Suprapubic skin (tissue), 4 donors: ENCODE results near the gene S100G. TPM values are rescaled to one million over a fixed set of nuclear protein-coding genes. Genes with fewer than 3 reads are reported as not detected.

Source experiments
- DNase-seq, 2 donors: peaks; one replicate each; pipeline ENCODE4 v3.0.0-alpha.2; 2019; ENCODE audit warnings: low spot score in 2 of 2
- H3K27ac ChIP-seq: fragments of 200-600 bp; sonication (generic); one replicate; pipeline ENCODE4 v1.5.1; 2019
- H3K27me3 ChIP-seq: fragments of 200-600 bp; sonication (generic); one replicate; pipeline ENCODE4 v1.5.1; 2019
- H3K36me3 ChIP-seq: fragments of 200-600 bp; sonication (generic); one replicate; pipeline ENCODE4 v1.5.1; 2019
- H3K4me1 ChIP-seq: fragments of 200-600 bp; sonication (generic); one replicate; pipeline ENCODE4 v1.5.1; 2019
- H3K4me3 ChIP-seq: fragments of 200-600 bp; sonication (generic); one replicate; pipeline ENCODE4 v1.5.1; 2019; ENCODE audit warnings: mild to moderate bottlenecking
- H3K9me3 ChIP-seq: fragments of 200-600 bp; sonication (generic); one replicate; pipeline ENCODE4 v1.5.1; 2019
- EP300 ChIP-seq: sonication (generic); formaldehyde crosslinking; IDR thresholded peaks from one replicate; pipeline ENCODE4 v1.6.1; 2017; ENCODE audit warnings: antibody characterized with exemption
- POLR2A ChIP-seq, 2 donors: fragments of 450-650 bp; IDR thresholded peaks; one replicate each; pipeline ENCODE4 v1.6.1; 2017; ENCODE audit warnings: antibody characterized with exemption in 2 of 2, mild to moderate bottlenecking in 2 of 2, moderate library complexity in 2 of 2
- POLR2AphosphoS5 ChIP-seq, 3 donors: sonication (generic); formaldehyde crosslinking; IDR thresholded peaks; one replicate each; pipeline ENCODE4 v1.6.1; 2017; ENCODE audit warnings: antibody characterized with exemption in 3 of 3
- WGBS: methylation state at CpG from one replicate; pipeline ENCODE4 v1.1.5; 2018; 5-methylcytosine and 5-hydroxymethylcytosine counted together
- total RNA-seq, 4 donors: library from RNA; depleted of rRNA; stranded (reverse); fragments of >200 nt; gene quantifications; one replicate each; pipeline ENCODE4 v1.1.0, GENCODE V29; 2016
- TF ChIP-seq, protein P1 (sequence below), 2 donors: fragments of 200-600 bp in 1 of 2; fragments of 450-650 bp in 1 of 2; sonication (generic) in 1 of 2; IDR thresholded peaks; one replicate each; pipeline ENCODE4 v1.5.1; 2016 to 2019; ENCODE audit warnings: antibody characterized with exemption in 2 of 2, mild to moderate bottlenecking in 1 of 2, moderate library complexity in 1 of 2

S100G gene
- total RNA-seq, 4 donors from 2014 or later: not detected

DNA sequence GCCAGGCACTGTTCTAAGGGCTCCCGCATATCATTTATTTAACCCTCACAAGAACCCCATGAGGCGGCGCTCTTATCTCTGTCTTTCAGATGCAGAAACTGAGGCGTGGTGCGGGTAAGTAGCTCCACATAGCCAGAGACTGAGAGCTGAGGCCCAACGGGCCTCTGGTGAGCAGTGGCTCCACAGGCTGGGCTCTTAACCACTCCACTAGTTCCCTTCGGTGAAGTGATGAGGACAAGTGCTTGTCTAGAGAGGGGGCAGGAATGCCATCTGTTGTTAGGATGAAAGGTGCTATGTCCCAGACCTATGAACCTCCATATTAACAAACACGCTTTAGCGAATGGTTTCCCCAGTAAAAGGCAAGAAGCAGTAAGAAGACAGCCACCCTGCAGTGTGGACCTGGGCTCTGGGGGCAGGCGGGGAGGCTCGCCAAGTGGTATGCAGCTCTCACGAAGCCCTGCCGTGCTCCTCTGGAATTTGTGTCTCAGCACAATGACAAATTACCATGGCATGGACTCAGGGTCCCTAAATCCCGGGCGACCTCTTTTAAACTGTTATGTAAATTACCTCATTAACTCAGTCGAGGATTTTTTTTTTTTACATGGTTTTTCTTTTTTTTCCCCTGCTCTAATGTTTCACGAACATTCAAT lies 20.9 kb upstream of the S100G start:
- 70% methylated on average over 17 of the region's 17 CpGs for WGBS
- no peak overlapping the region for H3K4me3 ChIP-seq
- H3K27ac ChIP-seq: no peak overlapping the region
- no peaks in the 10 kb centered on the region for H3K36me3 ChIP-seq
- H3K4me1 ChIP-seq: no peaks in the 10 kb centered on the region
- H3K27me3 ChIP-seq: no peaks in the 10 kb centered on the region
- no peaks in the 10 kb centered on the region for H3K9me3 ChIP-seq
- DNase-seq: no peak
- no peak for TF ChIP-seq POLR2AphosphoS5 (IDR thresholded peaks at IDR 0.05)
- TF ChIP-seq, protein P1, sequence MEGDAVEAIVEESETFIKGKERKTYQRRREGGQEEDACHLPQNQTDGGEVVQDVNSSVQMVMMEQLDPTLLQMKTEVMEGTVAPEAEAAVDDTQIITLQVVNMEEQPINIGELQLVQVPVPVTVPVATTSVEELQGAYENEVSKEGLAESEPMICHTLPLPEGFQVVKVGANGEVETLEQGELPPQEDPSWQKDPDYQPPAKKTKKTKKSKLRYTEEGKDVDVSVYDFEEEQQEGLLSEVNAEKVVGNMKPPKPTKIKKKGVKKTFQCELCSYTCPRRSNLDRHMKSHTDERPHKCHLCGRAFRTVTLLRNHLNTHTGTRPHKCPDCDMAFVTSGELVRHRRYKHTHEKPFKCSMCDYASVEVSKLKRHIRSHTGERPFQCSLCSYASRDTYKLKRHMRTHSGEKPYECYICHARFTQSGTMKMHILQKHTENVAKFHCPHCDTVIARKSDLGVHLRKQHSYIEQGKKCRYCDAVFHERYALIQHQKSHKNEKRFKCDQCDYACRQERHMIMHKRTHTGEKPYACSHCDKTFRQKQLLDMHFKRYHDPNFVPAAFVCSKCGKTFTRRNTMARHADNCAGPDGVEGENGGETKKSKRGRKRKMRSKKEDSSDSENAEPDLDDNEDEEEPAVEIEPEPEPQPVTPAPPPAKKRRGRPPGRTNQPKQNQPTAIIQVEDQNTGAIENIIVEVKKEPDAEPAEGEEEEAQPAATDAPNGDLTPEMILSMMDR (IDR thresholded peaks at IDR 0.05): no peak
- no peak for TF ChIP-seq POLR2A (IDR thresholded peaks at IDR 0.05)
- TF ChIP-seq EP300: no peak

GRCh38 chrX:16629909-16630308 lies 20.0 kb upstream of the S100G start:
- Histone ChIP-seq H3K9me3 (no peaks in the 10 kb centered on the region), H3K27ac (no peak overlapping the region), H3K27me3 (no peaks in the 10 kb centered on the region), H3K36me3 (no peaks in the 10 kb centered on the region), H3K4me1 (no peaks in the 10 kb centered on the region), H3K4me3 (no peak overlapping the region)
- DNase-seq: no peak
- TF ChIP-seq POLR2AphosphoS5 (IDR thresholded peaks at IDR 0.05) (no peak), POLR2A (IDR thresholded peaks at IDR 0.05) (no peak), EP300 (no peak)
- TF ChIP-seq, protein P1 (IDR thresholded peaks at IDR 0.05): no peak
- WGBS: 95% methylated on average over 4 of the region's 4 CpGs

DNA sequence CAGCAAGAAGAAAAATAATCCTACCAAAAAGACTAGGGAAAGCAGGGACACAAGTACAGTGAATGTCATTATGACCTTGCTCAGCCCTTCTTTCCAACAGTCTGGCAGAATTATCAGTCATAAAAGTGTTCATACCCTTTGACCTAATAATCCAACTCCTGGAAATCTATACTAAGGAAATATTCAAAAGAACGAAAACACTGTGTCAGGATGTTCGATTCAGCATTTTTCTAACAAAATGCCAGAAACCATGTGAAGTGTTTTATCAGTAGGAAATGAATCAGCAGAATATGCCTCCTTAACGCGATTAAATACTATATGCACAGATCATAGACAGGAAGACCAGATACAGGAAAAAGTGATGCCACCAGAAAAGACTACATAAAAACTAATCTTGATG lies 16.2 kb upstream of the S100G start:
- no peaks in the 10 kb centered on the region for H3K9me3 ChIP-seq
- H3K27ac ChIP-seq: no peak overlapping the region
- no peak for DNase-seq
- TF ChIP-seq, protein P1 (IDR thresholded peaks at IDR 0.05): no peak
- TF ChIP-seq POLR2AphosphoS5 (IDR thresholded peaks at IDR 0.05) (no peak), POLR2A (IDR thresholded peaks at IDR 0.05) (no peak), EP300 (no peak)
- H3K36me3 ChIP-seq: no peaks in the 10 kb centered on the region
- no peaks in the 10 kb centered on the region for H3K4me1 ChIP-seq
- no peak overlapping the region for H3K4me3 ChIP-seq
- 70% methylated on average over 4 of the region's 4 CpGs for WGBS
- no peaks in the 10 kb centered on the region for H3K27me3 ChIP-seq

- Histone ChIP-seq H3K4me1 (no peaks in the 10 kb centered on the region), H3K27ac (no peak overlapping the region), H3K4me3 (no peak overlapping the region), H3K36me3 (no peaks in the 10 kb centered on the region), H3K27me3 (no peaks in the 10 kb centered on the region), H3K9me3 (no peaks in the 10 kb centered on the region)
- TF ChIP-seq POLR2AphosphoS5 (IDR thresholded peaks at IDR 0.05): no peak
- TF ChIP-seq EP300: no peak
- TF ChIP-seq, protein P1 (IDR thresholded peaks at IDR 0.05): no peak
- no peak for TF ChIP-seq POLR2A (IDR thresholded peaks at IDR 0.05)
- 92% methylated on average over 5 of the region's 5 CpGs for WGBS
- no peak for DNase-seq
Observed at GRCh38 chrX:16635040-16635439, 14.9 kb upstream of the S100G start.

DNA sequence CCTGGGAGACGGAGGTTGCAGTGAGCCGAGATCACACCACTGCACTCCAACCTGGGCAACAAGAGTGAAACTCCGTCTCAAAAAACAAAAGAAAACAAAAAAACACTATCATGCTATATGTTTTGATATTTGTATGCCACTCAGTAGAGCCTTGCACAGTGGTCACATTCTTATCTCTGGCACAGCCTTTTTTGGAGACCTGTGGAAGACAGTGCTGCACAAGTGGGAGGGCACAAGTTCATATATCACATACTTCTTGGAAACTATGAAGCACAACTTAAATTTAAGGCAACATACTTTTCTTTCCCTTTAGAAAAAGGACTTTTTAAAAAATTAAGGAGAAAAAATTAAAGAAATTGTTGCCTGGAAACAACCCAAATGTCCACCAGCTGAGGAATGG lies 14.4 kb upstream of the S100G start:
- no peaks in the 10 kb centered on the region for H3K27me3 ChIP-seq
- H3K9me3 ChIP-seq: no peaks in the 10 kb centered on the region
- H3K36me3 ChIP-seq: no peaks in the 10 kb centered on the region
- 94% methylated on average over 3 of the region's 3 CpGs for WGBS
- DNase-seq: no peak
- H3K27ac ChIP-seq: no peak overlapping the region
- no peaks in the 10 kb centered on the region for H3K4me1 ChIP-seq
- TF ChIP-seq POLR2AphosphoS5 (IDR thresholded peaks at IDR 0.05) (no peak), POLR2A (IDR thresholded peaks at IDR 0.05) (no peak), EP300 (no peak)
- TF ChIP-seq, protein P1 (IDR thresholded peaks at IDR 0.05): no peak
- H3K4me3 ChIP-seq: no peak overlapping the region
